HCT116 (cell line): ENCODE measurements around the gene AP2A1.

Experiments
- CTCF ChIP-seq, 3 experiments: fragments of 200-600 bp in 1 of 3; sonication (generic) in 1 of 3; IDR thresholded peaks in 2 of 3; conservative IDR thresholded peaks in 1 of 3; 2 replicates each; pipeline ENCODE4 v1.5.1; 2012 to 2017; ENCODE audit warnings: low read depth in 2 of 3, low read length in 2 of 3, antibody characterized with exemption in 1 of 3, borderline replicate concordance in 1 of 3, control low read depth in 1 of 3, mild to moderate bottlenecking in 1 of 3, mixed read lengths in 1 of 3, mixed run types in 1 of 3, moderate library complexity in 1 of 3; ENCODE audit not compliant: insufficient read depth in 1 of 3
- POLR2A ChIP-seq: IDR thresholded peaks from 2 replicates; pipeline ENCODE4 v1.7.0; 2011; ENCODE audit warnings: borderline replicate concordance; ENCODE audit not compliant: insufficient read depth, insufficient read length; ENCODE audit errors: extremely low read depth

GRCh38 chr19:49845414-49845813 lies 78.6 kb downstream of the AP2A1 start:
- TF ChIP-seq POLR2A (no peak), CTCF (IDR thresholded peaks at IDR 0.05 in 2 of 3, conservative IDR thresholded peaks at IDR 0.05 in 1 of 3; ENCODE audit: borderline replicate concordance in 1 of 3, insufficient read depth in 1 of 3, low read depth in 2 of 3, low read length in 2 of 3) (no peak)
